T-helper 22 cell (primary cell): ENCODE results near the gene ARVCF.

Source experiments
- DNase-seq: peaks from one replicate; pipeline ENCODE4 v3.0.0-alpha.2; 2020; ENCODE audit warnings: low read depth

The ARVCF gene

GRCh38 chr22:19998991-19999820 is 17.4 kb downstream of the ARVCF start:
- no peak for DNase-seq

- DNase-seq = no peak
Observed at GRCh38 chr22:19998232-19998951, 18.2 kb downstream of the ARVCF start.

GRCh38 chr22:19997561-19998231 is 18.9 kb downstream of the ARVCF start:
- no peak for DNase-seq

- no peak for DNase-seq
Observed at GRCh38 chr22:19996694-19997384, 19.8 kb downstream of the ARVCF start.

GRCh38 chr22:19995611-19996339 is 20.8 kb downstream of the ARVCF start:
- no peak for DNase-seq

- DNase-seq = no peak
Observed at GRCh38 chr22:19994851-19995610, 21.6 kb downstream of the ARVCF start.

GRCh38 chr22:19993926-19994325 is 22.7 kb downstream of the ARVCF start:
- DNase-seq = no peak

- no peak for DNase-seq
Observed at GRCh38 chr22:19992921-19993355, 23.7 kb downstream of the ARVCF start.

- DNase-seq = no peak
Observed at GRCh38 chr22:19992481-19992911, 24.1 kb downstream of the ARVCF start.

GRCh38 chr22:19991645-19992451 is 24.8 kb downstream of the ARVCF start:
- no peak for DNase-seq

GRCh38 chr22:19991395-19991644 is 25.3 kb downstream of the ARVCF start:
- no peak for DNase-seq

GRCh38 chr22:19990609-19991394 is 25.8 kb downstream of the ARVCF start:
- no peak for DNase-seq

GRCh38 chr22:19990188-19990587 is 26.4 kb downstream of the ARVCF start:
- no peak for DNase-seq

- DNase-seq = no peak
Observed at GRCh38 chr22:19989725-19990067, 26.9 kb downstream of the ARVCF start.

- DNase-seq = no peak
Observed at GRCh38 chr22:19988965-19989724, 27.5 kb downstream of the ARVCF start.

GRCh38 chr22:19988331-19988808 is 28.3 kb downstream of the ARVCF start:
- DNase-seq = no peak

GRCh38 chr22:19987394-19988306 is 29.0 kb downstream of the ARVCF start:
- no peak for DNase-seq
